Fibroblast of skin of right biceps (primary cell): ENCODE data around the gene PPM1L.
"Not testable (repeated sequence)": the region's sequence is repeated elsewhere in the genome, so short reads cannot be mapped to it uniquely, and the experiment has no call there.

Source experiments
- DNase-seq: peaks from one replicate; pipeline ENCODE4 v3.0.0-alpha.2; 2013

The PPM1L gene

DNA sequence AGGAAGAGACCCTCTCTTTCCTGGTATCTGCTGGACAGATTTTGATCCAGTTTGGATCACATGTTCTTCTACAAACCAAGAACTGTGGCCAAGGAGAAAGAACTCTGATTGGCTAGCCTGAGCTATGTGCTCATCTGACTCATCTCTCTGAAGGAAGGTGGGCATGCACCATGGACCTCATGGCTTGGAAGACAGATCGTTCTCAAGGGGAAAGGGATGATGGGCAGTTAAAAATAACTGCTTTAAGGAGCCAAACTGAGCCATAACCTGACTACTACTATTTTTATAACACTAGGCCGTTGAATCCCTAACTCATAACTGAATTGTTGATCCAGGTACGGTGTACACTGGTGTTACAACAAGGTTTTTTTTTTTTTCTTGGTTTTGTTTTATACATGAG lies 236.7 kb downstream of the PPM1L start:
- no peak for DNase-seq

GRCh38 chr3:160996811-160997210 lies 240.8 kb downstream of the PPM1L start:
- DNase-seq = no peak

- no peak for DNase-seq
Measured at GRCh38 chr3:160998581-160998980, 242.6 kb downstream of the PPM1L start.

- no peak for DNase-seq
Measured at GRCh38 chr3:160999274-160999673, 243.2 kb downstream of the PPM1L start.

DNA sequence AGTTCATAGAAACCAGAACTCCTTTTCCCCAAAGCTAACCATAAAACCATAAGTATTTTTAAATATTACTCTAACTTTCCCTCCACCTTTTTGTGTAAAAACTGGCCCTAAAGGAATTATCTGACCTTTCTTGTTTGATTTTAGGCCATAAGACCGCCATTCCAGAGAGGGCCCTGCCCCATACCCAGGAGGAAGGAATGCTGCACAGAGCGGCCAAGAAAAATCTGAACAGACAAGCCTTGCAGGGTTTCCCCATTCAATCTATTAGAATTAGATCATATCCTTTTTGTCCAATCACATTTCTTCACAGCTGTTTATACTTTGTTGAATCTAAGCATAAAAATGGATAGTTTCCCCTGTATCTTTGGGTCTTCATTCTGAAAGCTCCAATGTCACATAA lies 252.1 kb downstream of the PPM1L start:
- no peak for DNase-seq

DNA sequence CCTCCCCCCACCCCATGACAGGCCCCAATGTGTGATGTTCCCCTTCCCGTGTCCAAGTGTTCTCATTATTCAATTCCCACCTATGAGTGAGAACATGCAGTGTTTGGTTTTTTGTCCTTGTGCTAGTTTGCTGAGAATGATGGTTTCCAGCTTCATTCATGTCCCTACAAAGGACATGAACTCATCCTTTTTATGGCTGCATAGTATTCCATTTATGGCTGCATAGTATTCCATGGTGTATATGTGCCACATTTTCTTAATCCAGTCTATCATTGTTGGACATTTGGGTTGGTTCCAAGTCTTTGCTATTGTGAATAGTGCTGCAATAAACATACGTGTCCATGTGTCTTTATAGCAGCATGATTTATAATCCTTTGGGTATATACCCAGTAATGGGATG lies 254.1 kb downstream of the PPM1L start:
- DNase-seq = not testable (repeated sequence)

DNA sequence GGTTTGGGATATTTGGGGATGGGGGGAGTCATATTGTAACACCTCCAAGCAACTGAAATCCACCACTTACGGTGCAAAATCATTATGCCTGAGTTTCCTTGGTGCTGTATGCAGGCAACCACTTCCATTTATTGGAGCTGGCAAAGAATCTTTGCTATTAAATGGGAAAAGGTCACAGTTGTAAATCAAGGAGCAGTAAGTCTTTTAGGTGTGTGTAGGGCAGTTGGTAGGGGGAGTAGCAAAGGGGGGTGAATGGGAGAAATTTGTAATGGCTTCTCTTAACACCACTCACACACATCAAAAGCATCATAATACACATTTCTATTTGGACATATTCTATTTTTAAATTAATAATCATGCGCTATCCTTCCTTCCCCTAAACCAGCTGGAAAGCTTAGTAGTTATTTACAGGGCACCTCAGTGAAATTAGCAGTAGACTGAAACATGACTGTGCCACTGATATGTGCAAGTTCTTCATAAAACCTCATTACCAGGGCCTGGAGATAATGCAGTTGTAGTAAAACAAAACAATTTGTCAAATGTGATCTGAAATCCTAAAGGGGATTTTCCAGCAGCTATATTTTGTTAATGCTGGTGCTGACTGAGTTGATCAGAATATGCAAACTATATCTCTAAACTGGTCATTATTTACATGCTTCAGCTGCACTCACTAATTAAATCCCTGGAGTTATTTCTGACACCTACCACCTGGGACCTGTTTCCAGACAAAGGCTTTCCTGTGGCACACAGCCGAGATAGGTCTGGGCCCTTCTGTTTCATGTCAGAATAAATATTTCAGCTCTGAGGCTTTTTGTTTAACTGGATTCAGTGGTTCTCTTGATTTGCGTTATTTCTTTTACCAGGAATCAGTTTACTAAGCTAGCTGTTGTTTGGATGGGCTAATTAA lies 259.1 kb downstream of the PPM1L start:
- DNase-seq = no peak

GRCh38 chr3:161016417-161017313 lies 260.6 kb downstream of the PPM1L start:
- DNase-seq = no peak

DNA sequence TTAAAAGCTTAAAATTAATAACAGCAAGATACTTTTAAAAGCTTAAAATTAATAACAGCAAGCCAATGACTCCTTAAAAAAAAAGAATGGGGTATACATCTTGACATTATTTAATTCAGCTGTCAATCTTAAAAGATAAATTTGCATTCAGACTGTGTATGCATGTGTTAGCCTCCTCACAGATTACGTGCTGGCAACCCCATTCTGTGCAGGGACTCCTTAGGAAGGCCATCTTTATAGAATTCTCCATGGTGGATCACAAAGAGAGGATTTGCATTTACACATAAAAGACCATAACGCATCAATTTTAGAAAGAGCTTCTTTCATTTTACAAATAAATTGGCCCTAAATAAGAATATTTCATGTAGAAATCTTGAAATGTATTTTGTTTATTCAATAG lies 261.9 kb downstream of the PPM1L start:
- no peak for DNase-seq

- no peak for DNase-seq
Measured at GRCh38 chr3:161020256-161020655, 264.2 kb downstream of the PPM1L start.

DNA sequence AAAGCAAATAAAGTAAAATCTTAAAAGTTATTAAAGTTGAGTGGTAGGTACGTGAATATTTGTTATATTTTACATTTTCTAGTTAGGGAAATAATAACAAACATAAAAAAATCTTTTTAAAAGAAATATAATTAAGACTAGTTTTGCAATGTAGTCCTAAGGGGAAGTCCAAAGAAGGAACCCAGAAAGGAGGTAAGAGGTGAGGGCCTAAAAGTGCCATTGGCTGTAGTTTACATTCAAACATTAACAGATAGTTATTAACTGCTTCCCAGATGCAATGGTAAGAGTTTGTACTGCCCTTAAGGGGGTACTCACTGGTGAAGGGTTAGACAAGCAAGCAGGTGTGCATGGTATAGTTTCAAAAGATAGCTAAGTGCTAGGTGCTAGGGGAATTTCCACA lies 269.9 kb downstream of the PPM1L start:
- DNase-seq = no peak

DNA sequence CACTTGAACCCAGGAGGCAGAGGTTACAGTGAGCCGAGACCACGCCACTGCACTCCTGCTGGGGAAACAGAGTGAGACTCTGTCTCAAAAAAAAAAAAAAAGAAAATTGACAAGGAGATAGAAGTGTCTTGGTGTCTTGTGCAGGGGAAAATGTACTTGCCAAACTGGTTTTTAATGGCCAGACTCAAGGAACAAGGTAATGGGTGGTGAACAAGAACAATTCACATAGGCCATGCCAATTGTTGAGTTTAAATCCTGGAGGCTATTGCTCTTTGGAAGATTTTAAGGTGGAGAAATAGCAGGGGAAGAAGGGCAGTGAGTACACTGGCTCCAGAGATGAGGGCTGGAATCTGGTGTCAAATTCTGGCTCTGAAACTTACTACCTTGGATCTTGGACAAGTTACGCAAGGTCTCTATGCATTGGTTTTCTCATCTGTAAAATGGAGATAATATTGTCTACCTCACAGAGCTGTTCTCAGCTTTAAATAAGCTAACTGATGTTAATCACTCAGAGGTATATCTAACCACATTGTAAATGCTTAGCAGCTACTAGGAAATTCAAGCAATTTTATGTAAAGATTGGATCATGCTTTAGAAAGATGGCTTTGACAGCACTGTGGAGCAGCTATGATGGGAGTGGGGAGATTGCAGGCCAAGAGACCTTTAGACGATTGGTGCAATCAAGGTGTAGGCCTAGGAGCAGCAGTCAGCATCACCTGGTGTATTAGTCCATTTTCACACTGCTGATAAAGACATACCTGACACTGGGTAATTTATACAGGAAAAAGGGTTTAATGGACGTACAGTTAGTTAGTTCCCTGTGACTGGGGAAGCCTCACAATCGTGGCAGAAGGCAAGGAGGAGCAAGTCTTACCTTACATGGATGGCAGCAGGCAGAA lies 270.8 kb downstream of the PPM1L start:
- DNase-seq = no peak

GRCh38 chr3:161028555-161029153 lies 272.6 kb downstream of the PPM1L start:
- DNase-seq = no peak

GRCh38 chr3:161031134-161031533 lies 275.1 kb downstream of the PPM1L start:
- DNase-seq = no peak

DNA sequence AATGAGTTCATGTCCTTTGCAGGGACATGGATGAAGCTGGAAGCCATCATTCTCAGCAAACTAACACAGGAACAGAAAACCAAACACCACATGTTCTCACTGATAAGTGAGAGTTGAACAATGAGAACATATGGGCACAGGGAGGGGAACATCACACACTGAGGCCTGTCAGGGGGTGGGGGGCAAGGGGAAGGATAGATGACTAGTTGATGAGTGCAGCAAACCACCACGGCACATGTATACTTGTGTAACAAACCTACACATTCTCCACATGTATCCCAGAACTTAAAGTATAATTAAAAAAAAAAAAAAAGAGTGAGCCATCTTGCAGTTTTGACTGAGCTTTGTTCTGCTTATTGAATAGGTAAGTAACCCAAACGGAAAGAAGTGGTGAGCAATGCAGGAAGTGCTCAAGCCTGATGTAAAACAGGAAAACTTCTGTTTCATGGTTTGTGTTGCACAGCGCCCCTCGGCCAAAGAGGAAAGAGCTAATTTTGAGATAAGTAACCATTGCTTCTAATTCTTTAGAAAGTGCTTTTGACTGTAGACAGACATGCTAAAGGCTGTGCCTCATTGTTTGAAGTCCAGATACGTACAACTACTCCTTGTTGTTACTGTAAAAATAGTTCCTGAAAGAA lies 279.0 kb downstream of the PPM1L start:
- DNase-seq = not testable (repeated sequence)

DNA sequence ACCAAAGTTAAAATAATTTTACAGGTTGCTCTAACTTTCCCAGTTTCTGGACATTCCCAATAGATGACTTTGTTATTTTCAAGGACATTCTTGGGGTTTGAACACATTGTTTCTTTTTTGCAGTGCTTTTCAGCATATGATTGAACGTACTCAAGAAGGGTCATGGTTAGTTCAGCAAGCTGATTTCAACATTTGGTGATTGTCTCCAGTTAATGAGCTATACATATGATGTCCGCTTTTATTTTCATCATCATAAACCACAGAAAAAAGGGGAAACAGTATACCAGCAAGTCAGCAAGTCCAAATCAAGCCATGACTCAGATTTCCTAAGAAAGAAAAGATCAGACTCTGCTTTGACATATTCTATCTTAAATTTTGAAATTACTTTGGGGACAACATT lies 279.7 kb downstream of the PPM1L start:
- DNase-seq = peak; percentile 70

DNA sequence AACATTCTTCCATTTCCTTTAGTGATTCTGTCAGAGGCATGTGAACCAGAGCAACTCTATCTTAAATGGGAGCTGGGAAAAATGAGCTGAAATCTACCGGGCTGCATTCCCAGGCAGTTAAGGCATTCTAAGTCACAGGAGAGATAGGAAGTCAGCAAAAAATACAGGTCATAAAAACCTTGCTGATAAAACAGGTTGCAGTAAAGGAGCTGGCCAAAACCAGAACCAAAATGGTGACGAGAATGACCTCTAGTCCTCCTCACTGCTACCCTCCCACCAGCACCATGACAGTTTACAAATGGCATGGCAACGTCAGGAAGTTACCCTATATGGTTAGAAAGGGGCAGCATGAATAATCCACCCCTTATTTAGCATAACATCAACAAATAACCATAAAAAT lies 282.7 kb downstream of the PPM1L start:
- peak; percentile 43 for DNase-seq

DNA sequence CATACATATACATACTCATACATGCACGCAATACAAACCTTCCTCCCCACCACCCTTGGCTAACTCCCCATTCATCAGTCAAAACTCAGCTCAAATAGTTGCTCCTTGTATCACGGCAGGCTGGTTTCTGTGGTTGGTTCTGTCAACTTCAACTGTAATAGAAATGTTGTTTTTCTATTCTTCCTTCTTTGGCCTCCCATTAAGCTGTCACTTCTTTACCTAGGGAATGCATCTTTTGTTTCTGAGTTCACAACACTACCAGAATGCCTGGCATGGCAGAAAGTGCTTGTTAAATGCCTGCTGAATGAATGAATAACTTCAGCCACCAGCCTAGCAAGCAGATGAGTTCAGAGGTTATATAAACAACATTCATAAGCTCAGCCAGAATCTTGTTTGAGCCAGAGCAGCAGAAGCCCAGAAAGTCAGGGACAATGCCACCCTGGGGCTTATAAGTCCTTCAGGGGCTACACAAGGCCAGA lies 286.0 kb downstream of the PPM1L start:
- DNase-seq = peak; percentile 3

GRCh38 chr3:161043336-161044035 lies 287.5 kb downstream of the PPM1L start:
- no peak for DNase-seq

DNA sequence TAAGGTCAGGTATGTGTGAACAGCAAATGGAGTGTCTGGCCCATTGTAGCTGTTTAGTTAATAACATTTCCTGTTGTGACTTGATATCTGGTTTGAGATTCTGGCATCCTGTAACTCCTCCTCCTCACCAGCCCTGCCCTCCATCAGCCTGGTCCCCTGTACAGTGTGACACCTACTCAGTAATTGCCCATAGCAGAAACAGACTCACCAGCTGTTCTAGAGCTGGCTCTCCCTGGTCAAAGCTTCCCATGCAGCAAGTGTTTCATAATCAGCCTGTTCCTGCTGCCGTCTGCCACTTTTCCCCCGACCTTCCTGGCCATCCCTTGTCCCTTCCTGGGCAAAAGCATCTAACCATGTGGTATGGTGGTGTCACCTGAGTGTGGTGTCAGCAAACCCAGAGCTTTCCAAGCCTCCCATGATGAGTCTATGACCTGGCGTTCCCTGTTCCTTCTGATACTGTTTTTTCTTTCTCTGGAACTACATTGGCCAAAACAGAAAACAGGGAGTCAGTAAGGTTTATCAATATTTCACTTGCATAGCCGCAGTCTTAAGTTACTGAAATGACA lies 293.7 kb downstream of the PPM1L start:
- no peak for DNase-seq

GRCh38 chr3:161050935-161051334 lies 294.9 kb downstream of the PPM1L start:
- no peak for DNase-seq
